ENCODE measurements around the gene HOXC10.

The HOXC10 gene

GRCh38 chr12:53960187-53961024, 24.5 kb upstream of the HOXC10 start:
- Histone ChIP-seq H3K27me3 (ENCODE audit: low read depth, low read length) (peaks cover 96% of the 10 kb centered on the region), H3K27ac (ENCODE audit: low read length) (no peak overlapping the region), H3K4me1 (ENCODE audit: control insufficient read depth in 1 of 2, insufficient read depth in 2 of 2, low read length in 2 of 2) (peaks cover 0 to 11% of the 10 kb centered on the region in 2 donors), H3K4me3 (ENCODE audit: low read depth in 1 of 2, low read length in 2 of 2) (no peak overlapping the region), H3K36me3 (ENCODE audit: control insufficient read depth in 1 of 2, insufficient read depth in 2 of 2, low read length in 2 of 2) (no peaks in the 10 kb centered on the region), H3K9me3 (ENCODE audit: control insufficient read depth in 1 of 2, low read length in 2 of 2) (no peaks in the 10 kb centered on the region)

- H3K4me1 ChIP-seq (ENCODE audit: control insufficient read depth in 1 of 2, insufficient read depth in 2 of 2, low read length in 2 of 2): peaks cover 0 to 19% of the 10 kb centered on the region in 2 donors
- H3K9me3 ChIP-seq (ENCODE audit: control insufficient read depth in 1 of 2, low read length in 2 of 2): no peaks in the 10 kb centered on the region
- H3K4me3 ChIP-seq (ENCODE audit: low read depth in 1 of 2, low read length in 2 of 2): no peak overlapping the region
- peaks cover 96% of the 10 kb centered on the region for H3K27me3 ChIP-seq (ENCODE audit: low read depth, low read length)
- no peaks in the 10 kb centered on the region for H3K36me3 ChIP-seq (ENCODE audit: control insufficient read depth in 1 of 2, insufficient read depth in 2 of 2, low read length in 2 of 2)
- no peak overlapping the region for H3K27ac ChIP-seq (ENCODE audit: low read length)
These were observed 23.8 kb upstream of the HOXC10 start for GRCh38 chr12:53961025-53961761.

DNA sequence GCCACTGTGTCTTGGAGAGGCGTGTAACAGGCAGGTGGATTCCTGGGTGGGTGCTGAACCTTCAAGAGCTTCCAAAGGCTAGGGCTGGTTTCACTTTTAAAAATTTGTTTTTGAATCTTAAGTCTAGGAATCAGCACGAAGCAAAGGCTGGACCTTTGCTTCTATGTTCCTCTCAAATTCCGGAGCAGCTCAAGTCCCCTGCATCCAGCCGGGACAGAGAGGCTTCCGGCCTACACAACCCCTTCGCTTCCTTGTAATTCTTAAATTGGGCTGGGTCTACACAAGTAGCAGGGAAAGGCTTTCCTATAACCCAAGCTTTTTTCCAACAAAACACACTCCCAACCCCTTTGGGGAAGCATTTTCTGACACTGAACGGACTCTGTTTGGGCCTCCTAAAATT, 21.9 kb upstream of the HOXC10 start:
- Histone ChIP-seq H3K27me3 (ENCODE audit: low read depth, low read length) (peaks cover 96% of the 10 kb centered on the region), H3K27ac (ENCODE audit: low read length) (no peak overlapping the region), H3K4me3 (ENCODE audit: low read depth in 1 of 2, low read length in 2 of 2) (no peak overlapping the region), H3K9me3 (ENCODE audit: control insufficient read depth in 1 of 2, low read length in 2 of 2) (no peaks in the 10 kb centered on the region), H3K4me1 (ENCODE audit: control insufficient read depth in 1 of 2, insufficient read depth in 2 of 2, low read length in 2 of 2) (peaks cover 0 to 26% of the 10 kb centered on the region in 2 donors), H3K36me3 (ENCODE audit: control insufficient read depth in 1 of 2, insufficient read depth in 2 of 2, low read length in 2 of 2) (no peaks in the 10 kb centered on the region)

- H3K27me3 ChIP-seq (ENCODE audit: low read depth, low read length): peaks cover 96% of the 10 kb centered on the region
These were observed 21.3 kb upstream of the HOXC10 start for GRCh38 chr12:53963434-53964314.

GRCh38 chr12:53964315-53964713, 20.6 kb upstream of the HOXC10 start:
- H3K27me3 ChIP-seq (ENCODE audit: low read depth, low read length): peaks cover 99% of the 10 kb centered on the region
- H3K36me3 ChIP-seq (ENCODE audit: control insufficient read depth in 1 of 2, insufficient read depth in 2 of 2, low read length in 2 of 2): no peaks in the 10 kb centered on the region
- H3K27ac ChIP-seq (ENCODE audit: low read length): no peak overlapping the region
- H3K4me3 ChIP-seq (ENCODE audit: low read depth in 1 of 2, low read length in 2 of 2): no peak overlapping the region
- no peaks in the 10 kb centered on the region for H3K9me3 ChIP-seq (ENCODE audit: control insufficient read depth in 1 of 2, low read length in 2 of 2)
- peaks cover 0 to 26% of the 10 kb centered on the region in 2 donors for H3K4me1 ChIP-seq (ENCODE audit: control insufficient read depth in 1 of 2, insufficient read depth in 2 of 2, low read length in 2 of 2)

More at GRCh38 chr12:53963434-53964314, 21.3 kb upstream of the HOXC10 start:
- Histone ChIP-seq H3K4me1 (ENCODE audit: control insufficient read depth in 1 of 2, insufficient read depth in 2 of 2, low read length in 2 of 2) (peaks cover 0 to 26% of the 10 kb centered on the region in 2 donors), H3K27ac (ENCODE audit: low read length) (no peak overlapping the region), H3K36me3 (ENCODE audit: control insufficient read depth in 1 of 2, insufficient read depth in 2 of 2, low read length in 2 of 2) (no peaks in the 10 kb centered on the region), H3K4me3 (ENCODE audit: low read depth in 1 of 2, low read length in 2 of 2) (no peak overlapping the region), H3K9me3 (ENCODE audit: control insufficient read depth in 1 of 2, low read length in 2 of 2) (no peaks in the 10 kb centered on the region)

DNA sequence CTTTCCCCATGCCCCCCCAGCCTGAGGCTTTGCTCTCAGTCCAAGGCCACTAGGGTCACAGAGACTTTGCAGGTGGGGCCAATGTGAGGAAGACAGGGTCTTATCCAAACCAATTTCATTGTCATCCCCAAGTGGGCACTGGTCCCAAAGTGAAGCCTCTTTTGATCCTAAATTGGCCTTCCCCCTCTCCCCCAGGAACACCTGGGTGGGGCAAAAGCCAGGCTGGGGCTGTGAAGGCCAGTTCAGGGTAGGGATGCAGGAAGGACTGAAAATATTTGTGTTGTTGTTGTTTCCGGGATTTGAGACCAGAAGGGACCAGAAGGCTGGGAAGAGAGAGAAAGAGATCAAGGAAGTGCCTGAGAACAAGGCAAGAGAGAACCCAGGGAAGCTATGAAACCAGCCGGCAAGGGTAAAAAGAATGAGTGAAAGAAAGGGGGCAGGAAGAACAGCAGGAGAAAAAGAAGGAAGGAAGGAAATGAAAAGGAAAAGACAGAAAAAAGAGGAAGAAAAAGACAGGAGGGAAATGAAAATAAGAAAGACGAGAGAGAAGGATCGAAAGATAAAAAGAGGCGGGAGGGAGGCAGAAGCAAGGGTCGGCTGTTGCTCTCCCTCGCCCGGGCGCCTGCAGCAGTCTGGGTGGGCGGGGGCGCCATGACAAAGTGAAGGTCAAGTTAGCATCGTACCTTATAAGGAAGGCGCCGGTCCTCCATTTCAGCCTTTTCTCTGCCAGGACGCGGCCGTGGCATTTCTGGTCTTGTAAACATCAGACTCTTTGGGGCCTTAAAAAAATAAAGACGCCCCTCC, 19.5 kb upstream of the HOXC10 start:
- Histone ChIP-seq H3K27me3 (ENCODE audit: low read depth, low read length) (peaks cover 99% of the 10 kb centered on the region), H3K27ac (ENCODE audit: low read length) (no peak overlapping the region), H3K36me3 (ENCODE audit: control insufficient read depth in 1 of 2, insufficient read depth in 2 of 2, low read length in 2 of 2) (no peaks in the 10 kb centered on the region), H3K4me3 (ENCODE audit: low read depth in 1 of 2, low read length in 2 of 2) (no peak overlapping the region), H3K9me3 (ENCODE audit: control insufficient read depth in 1 of 2, low read length in 2 of 2) (no peaks in the 10 kb centered on the region), H3K4me1 (ENCODE audit: control insufficient read depth in 1 of 2, insufficient read depth in 2 of 2, low read length in 2 of 2) (peaks cover 0 to 26% of the 10 kb centered on the region in 2 donors)

GRCh38 chr12:53966085-53966384, 18.9 kb upstream of the HOXC10 start:
- H3K27ac ChIP-seq (ENCODE audit: low read length): no peak overlapping the region
- H3K27me3 ChIP-seq (ENCODE audit: low read depth, low read length): peaks cover 99% of the 10 kb centered on the region
- H3K9me3 ChIP-seq (ENCODE audit: control insufficient read depth in 1 of 2, low read length in 2 of 2): no peaks in the 10 kb centered on the region
- peaks cover 0 to 22% of the 10 kb centered on the region in 2 donors for H3K4me1 ChIP-seq (ENCODE audit: control insufficient read depth in 1 of 2, insufficient read depth in 2 of 2, low read length in 2 of 2)
- no peak overlapping the region for H3K4me3 ChIP-seq (ENCODE audit: low read depth in 1 of 2, low read length in 2 of 2)
- H3K36me3 ChIP-seq (ENCODE audit: control insufficient read depth in 1 of 2, insufficient read depth in 2 of 2, low read length in 2 of 2): no peaks in the 10 kb centered on the region

GRCh38 chr12:53966385-53967133, 18.4 kb upstream of the HOXC10 start:
- H3K27me3 ChIP-seq (ENCODE audit: low read depth, low read length): peaks cover 100% of the 10 kb centered on the region

GRCh38 chr12:53967421-53967925, 17.5 kb upstream of the HOXC10 start:
- Histone ChIP-seq H3K36me3 (ENCODE audit: control insufficient read depth in 1 of 2, insufficient read depth in 2 of 2, low read length in 2 of 2) (no peaks in the 10 kb centered on the region), H3K4me3 (ENCODE audit: low read depth in 1 of 2, low read length in 2 of 2) (no peak overlapping the region), H3K4me1 (ENCODE audit: control insufficient read depth in 1 of 2, insufficient read depth in 2 of 2, low read length in 2 of 2) (peaks cover 0 to 21% of the 10 kb centered on the region in 2 donors), H3K27ac (ENCODE audit: low read length) (no peak overlapping the region), H3K27me3 (ENCODE audit: low read depth, low read length) (peaks cover 100% of the 10 kb centered on the region), H3K9me3 (ENCODE audit: control insufficient read depth in 1 of 2, low read length in 2 of 2) (no peaks in the 10 kb centered on the region)

More at GRCh38 chr12:53966385-53967133, 18.4 kb upstream of the HOXC10 start:
- peaks cover 0 to 21% of the 10 kb centered on the region in 2 donors for H3K4me1 ChIP-seq (ENCODE audit: control insufficient read depth in 1 of 2, insufficient read depth in 2 of 2, low read length in 2 of 2)
- no peak overlapping the region for H3K27ac ChIP-seq (ENCODE audit: low read length)
- H3K9me3 ChIP-seq (ENCODE audit: control insufficient read depth in 1 of 2, low read length in 2 of 2): no peaks in the 10 kb centered on the region
- no peaks in the 10 kb centered on the region for H3K36me3 ChIP-seq (ENCODE audit: control insufficient read depth in 1 of 2, insufficient read depth in 2 of 2, low read length in 2 of 2)
- no peak overlapping the region for H3K4me3 ChIP-seq (ENCODE audit: low read depth in 1 of 2, low read length in 2 of 2)
